HT-29 (cell line): Measurements from ENCODE around the gene SMIM8. TPM values are rescaled to one million over a fixed set of nuclear protein-coding genes. Genes with fewer than 3 reads are reported as not detected.

ENCODE experiments used
- DNase-seq: peaks from one replicate; pipeline ENCODE4 v3.0.0-alpha.2; 2015; ENCODE audit warnings: low spot score
- total RNA-seq: library from RNA; depleted of rRNA; stranded (reverse); fragments of >200 nt; shearing (Covaris generic); gene quantifications from 2 replicates; pipeline ENCODE4 v1.2.3, GENCODE V29; 2014; rRNA removed

SMIM8 gene
- total RNA-seq, 1 experiment from 2014 or later = 1.2 TPM

DNA sequence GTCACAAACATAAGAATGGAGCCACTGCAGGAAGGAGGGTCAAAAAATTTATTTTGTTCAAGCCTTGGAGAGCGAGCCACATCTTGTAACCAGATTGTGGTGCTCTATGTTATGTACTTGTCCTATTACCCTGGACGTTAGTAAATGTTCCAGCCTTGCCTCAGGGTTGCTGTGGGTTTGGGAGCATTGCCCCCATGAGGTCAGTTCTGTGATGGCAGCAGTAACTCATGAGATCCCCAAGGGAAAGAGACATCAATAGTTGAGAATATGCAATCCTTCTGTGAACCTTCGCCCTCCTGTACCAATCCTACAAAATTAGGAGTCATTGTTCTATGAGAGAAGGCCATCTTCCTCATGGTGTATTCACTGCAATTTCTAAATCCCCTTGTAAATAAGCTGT, 68.9 kb downstream of the SMIM8 start:
- DNase-seq = peak; percentile 42

Other genes with a start within 250 kb of the SMIM8 start
- gene CGA, start 227.5 kb upstream of the SMIM8 start, total RNA-seq = not detected in 2 replicates
- 8.0 and 9.4 TPM in 2 replicates for gene ZNF292, start 167.0 kb upstream of the SMIM8 start, total RNA-seq
- gene GJB7, start 6.7 kb downstream of the SMIM8 start, total RNA-seq = not detected in 2 replicates
- not detected in 2 replicates for gene C6orf163, start 22.2 kb downstream of the SMIM8 start, total RNA-seq
- gene CFAP206, start 85.4 kb downstream of the SMIM8 start, total RNA-seq = not detected in 2 replicates
- 13.4 and 14.1 TPM in 2 replicates for gene SLC35A1, start 150.4 kb downstream of the SMIM8 start, total RNA-seq